HG03139 (cell line): ENCODE measurements around the gene MUC20.
"Not testable (repeated sequence)": the region's sequence is repeated elsewhere in the genome, so short reads cannot be mapped to it uniquely, and the experiment has no call there.

Experiments
- ATAC-seq: cut with Tn5 transposase; IDR thresholded peaks from one replicate; pipeline ENCODE4 v1.9.1; 2021; ENCODE audit not compliant: unreplicated experiment

MUC20 gene

GRCh38 chr3:195692354-195692685, 28.5 kb upstream of the MUC20 start:
- no peak for ATAC-seq

- no peak for ATAC-seq
Observed at GRCh38 chr3:195692781-195693427, 27.9 kb upstream of the MUC20 start.

GRCh38 chr3:195693428-195694216, 27.2 kb upstream of the MUC20 start:
- ATAC-seq, result no peak

- ATAC-seq, result not testable (repeated sequence)
Observed at GRCh38 chr3:195694217-195695076, 26.3 kb upstream of the MUC20 start.

GRCh38 chr3:195696632-195697278, 24.0 kb upstream of the MUC20 start:
- ATAC-seq, result no peak

- ATAC-seq, result no peak
Observed at GRCh38 chr3:195697582-195698324, 23.0 kb upstream of the MUC20 start.

GRCh38 chr3:195698325-195698646, 22.5 kb upstream of the MUC20 start:
- no peak for ATAC-seq

- no peak for ATAC-seq
Observed at GRCh38 chr3:195698647-195699387, 22.0 kb upstream of the MUC20 start.

GRCh38 chr3:195699388-195699771, 21.4 kb upstream of the MUC20 start:
- no peak for ATAC-seq

GRCh38 chr3:195699860-195700259, 20.9 kb upstream of the MUC20 start:
- no peak for ATAC-seq

- ATAC-seq, result no peak
Observed at GRCh38 chr3:195700319-195700718, 20.5 kb upstream of the MUC20 start.

- no peak for ATAC-seq
Observed at GRCh38 chr3:195701042-195701915, 19.5 kb upstream of the MUC20 start.

- ATAC-seq, result no peak
Observed at GRCh38 chr3:195703776-195704175, 17.0 kb upstream of the MUC20 start.

GRCh38 chr3:195704433-195704999, 16.3 kb upstream of the MUC20 start:
- ATAC-seq, result no peak

- ATAC-seq, result no peak
Observed at GRCh38 chr3:195705081-195705991, 15.4 kb upstream of the MUC20 start.

GRCh38 chr3:195708061-195708460, 12.7 kb upstream of the MUC20 start:
- ATAC-seq, result no peak

- ATAC-seq, result no peak
Observed at GRCh38 chr3:195708626-195709481, 11.9 kb upstream of the MUC20 start.
